Tibial nerve (tissue), 4 donors: ENCODE data around the gene GRM8. TPM values are rescaled to one million over a fixed set of nuclear protein-coding genes. Genes with fewer than 3 reads are reported as not detected.

Experiments used
- DNase-seq, 2 donors: peaks; one replicate each; pipeline ENCODE4 v3.0.0-alpha.2; 2019; ENCODE audit warnings: low spot score in 2 of 2
- H3K27ac ChIP-seq, 4 donors: fragments of 200-600 bp; sonication (generic) in 3 of 4; one replicate each; pipeline ENCODE4 v1.5.1; 2017 to 2019; ENCODE audit warnings: mild to moderate bottlenecking in 1 of 4
- H3K27me3 ChIP-seq, 2 donors: fragments of 200-600 bp; sonication (generic) in 1 of 2; one replicate each; pipeline versions ENCODE4 v1.5.1 to v1.6.0; 2017 to 2019
- H3K36me3 ChIP-seq, 3 donors: fragments of 200-600 bp; sonication (generic); one replicate each; pipeline ENCODE4 v1.5.1; 2018 to 2019
- H3K4me1 ChIP-seq, 4 donors: fragments of 200-600 bp; sonication (generic) in 3 of 4; one replicate each; pipeline ENCODE4 v1.5.1; 2017 to 2019
- H3K4me3 ChIP-seq, 4 donors: fragments of 200-600 bp; sonication (generic) in 3 of 4; one replicate each; pipeline ENCODE4 v1.5.1; 2017 to 2019; ENCODE audit warnings: mild to moderate bottlenecking in 1 of 4, moderate library complexity in 1 of 4
- H3K9me3 ChIP-seq, 4 donors: fragments of 200-600 bp; sonication (generic) in 3 of 4; one replicate each; pipeline ENCODE4 v1.5.1; 2017 to 2019
- CTCF ChIP-seq, 5 experiments: fragments of 200-600 bp in 3 of 5; fragments of 450-650 bp in 2 of 5; sonication (generic) in 3 of 5; IDR thresholded peaks; one replicate each; pipeline ENCODE4 v1.5.1; 2016 to 2019; ENCODE audit warnings: antibody characterized with exemption in 5 of 5, mild to moderate bottlenecking in 3 of 5, moderate library complexity in 2 of 5
- EP300 ChIP-seq, 2 donors: sonication (generic); formaldehyde crosslinking; IDR thresholded peaks; one replicate each; pipeline ENCODE4 v1.6.1; 2017; ENCODE audit warnings: antibody characterized with exemption in 2 of 2, mild to moderate bottlenecking in 1 of 2
- POLR2A ChIP-seq, 2 donors: fragments of 450-650 bp; IDR thresholded peaks; one replicate each; pipeline ENCODE4 v1.6.1; 2017; ENCODE audit warnings: antibody characterized with exemption in 2 of 2, mild to moderate bottlenecking in 2 of 2, moderate library complexity in 2 of 2
- WGBS, 2 donors: methylation state at CpG; one replicate each; pipeline ENCODE4 v1.1.5; 2018; 5-methylcytosine and 5-hydroxymethylcytosine counted together
- total RNA-seq, 4 donors: library from RNA; depleted of rRNA; stranded (reverse); fragments of >200 nt; gene quantifications; one replicate each; pipeline ENCODE4 v1.1.0, GENCODE V29; 2016

Gene GRM8
- total RNA-seq, 4 donors from 2014 or later = 0.59 to 1.5 (median 1.1) TPM

- H3K4me3 ChIP-seq = no peak overlapping the region
- no peaks in the 10 kb centered on the region for H3K9me3 ChIP-seq
- H3K36me3 ChIP-seq = no peaks in the 10 kb centered on the region
- H3K4me1 ChIP-seq = no peaks in the 10 kb centered on the region
- no peak overlapping the region for H3K27ac ChIP-seq
- H3K27me3 ChIP-seq = no peaks in the 10 kb centered on the region
- 73 to 74% methylated on average over 1 of the region's 1 CpG for WGBS, 2 donors
- TF ChIP-seq EP300 (IDR thresholded peaks at IDR 0.05) (no peak), CTCF (IDR thresholded peaks at IDR 0.05) (no peak), POLR2A (IDR thresholded peaks at IDR 0.05) (no peak)
- no peak for DNase-seq
Observed at GRCh38 chr7:126524967-126525366, 727.8 kb downstream of the GRM8 start.

- H3K27me3 ChIP-seq = no peaks in the 10 kb centered on the region
- H3K4me3 ChIP-seq = no peak overlapping the region
- WGBS, 2 donors = 78 to 83% methylated on average over 2 of the region's 2 CpGs
- H3K9me3 ChIP-seq = no peaks in the 10 kb centered on the region
- H3K27ac ChIP-seq = no peak overlapping the region
- no peaks in the 10 kb centered on the region for H3K4me1 ChIP-seq
- no peaks in the 10 kb centered on the region for H3K36me3 ChIP-seq
- no peak for TF ChIP-seq POLR2A (IDR thresholded peaks at IDR 0.05)
- TF ChIP-seq CTCF (IDR thresholded peaks at IDR 0.05) = no peak
- no peak for TF ChIP-seq EP300 (IDR thresholded peaks at IDR 0.05)
- DNase-seq = no peak
Observed at GRCh38 chr7:126511046-126511445, 741.7 kb downstream of the GRM8 start.

- no peak for DNase-seq
- H3K4me1 ChIP-seq = no peaks in the 10 kb centered on the region
- H3K27ac ChIP-seq = no peak overlapping the region
- H3K27me3 ChIP-seq = no peaks in the 10 kb centered on the region
- WGBS, 2 donors = 84 to 91% methylated on average over 2 of the region's 2 CpGs
- H3K36me3 ChIP-seq = no peaks in the 10 kb centered on the region
- H3K9me3 ChIP-seq = no peaks in the 10 kb centered on the region
- TF ChIP-seq CTCF (IDR thresholded peaks at IDR 0.05) (no peak), EP300 (IDR thresholded peaks at IDR 0.05) (no peak), POLR2A (IDR thresholded peaks at IDR 0.05) (no peak)
- no peak overlapping the region for H3K4me3 ChIP-seq
Observed at GRCh38 chr7:126501617-126502016, 751.1 kb downstream of the GRM8 start.

- TF ChIP-seq EP300 (IDR thresholded peaks at IDR 0.05) = no peak
- Histone ChIP-seq H3K4me3 (no peak overlapping the region), H3K9me3 (no peaks in the 10 kb centered on the region), H3K36me3 (no peaks in the 10 kb centered on the region), H3K27me3 (no peaks in the 10 kb centered on the region), H3K27ac (no peak overlapping the region), H3K4me1 (no peaks in the 10 kb centered on the region)
- no peak for DNase-seq
- 75 to 86% methylated on average over 5 of the region's 5 CpGs for WGBS, 2 donors
Observed at GRCh38 chr7:126499481-126499880, 753.3 kb downstream of the GRM8 start.

GRCh38 chr7:126495733-126496132 is 757.0 kb downstream of the GRM8 start:
- no peaks in the 10 kb centered on the region for H3K4me1 ChIP-seq
- 52 to 71% methylated on average over 2 of the region's 2 CpGs for WGBS, 2 donors
- H3K4me3 ChIP-seq = no peak overlapping the region
- no peak for TF ChIP-seq POLR2A (IDR thresholded peaks at IDR 0.05)
- no peak for TF ChIP-seq CTCF (IDR thresholded peaks at IDR 0.05)
- TF ChIP-seq EP300 (IDR thresholded peaks at IDR 0.05) = no peak
- DNase-seq = no peak
- H3K9me3 ChIP-seq = no peaks in the 10 kb centered on the region
- no peaks in the 10 kb centered on the region for H3K36me3 ChIP-seq
- no peaks in the 10 kb centered on the region for H3K27me3 ChIP-seq
- H3K27ac ChIP-seq = no peak overlapping the region

GRCh38 chr7:126495001-126495400 is 757.7 kb downstream of the GRM8 start:
- no peak for TF ChIP-seq EP300 (IDR thresholded peaks at IDR 0.05)
- TF ChIP-seq POLR2A (IDR thresholded peaks at IDR 0.05) = no peak
- H3K27ac ChIP-seq = no peak overlapping the region
- H3K27me3 ChIP-seq = no peaks in the 10 kb centered on the region
- no peak overlapping the region for H3K4me3 ChIP-seq
- WGBS, 2 donors = 0 to 3% methylated on average over 1 of the region's 1 CpG
- no peaks in the 10 kb centered on the region for H3K9me3 ChIP-seq
- DNase-seq = no peak
- no peaks in the 10 kb centered on the region for H3K36me3 ChIP-seq
- no peaks in the 10 kb centered on the region for H3K4me1 ChIP-seq
